Endodermal cell (in vitro differentiated cells): ENCODE data around the gene MGAT3. TPM values are rescaled to one million over a fixed set of nuclear protein-coding genes. Genes with fewer than 3 reads are reported as not detected.

ENCODE experiments used
- DNase-seq: peaks from one replicate; pipeline ENCODE4 v3.0.0-alpha.2; 2017
- H3K27ac ChIP-seq: 2 replicates; pipeline ENCODE4 v1.5.1; 2013; ENCODE audit warnings: mild to moderate bottlenecking, low read depth, low read length, moderate library complexity
- H3K27me3 ChIP-seq: 2 replicates; pipeline ENCODE4 v1.6.1; 2013; ENCODE audit warnings: mild to moderate bottlenecking, low read length, moderate library complexity; ENCODE audit not compliant: insufficient read depth, control insufficient read depth, poor library complexity, severe bottlenecking
- H3K36me3 ChIP-seq: 2 replicates; pipeline ENCODE4 v1.7.0; 2013; ENCODE audit warnings: mild to moderate bottlenecking, low read length, moderate library complexity; ENCODE audit not compliant: control insufficient read depth, insufficient read depth
- H3K4me1 ChIP-seq: one replicate; pipeline ENCODE4 v1.7.0; 2013; ENCODE audit warnings: low read length; ENCODE audit not compliant: control insufficient read depth, insufficient read depth
- H3K4me3 ChIP-seq: 2 replicates; pipeline ENCODE4 v1.5.1; 2013; ENCODE audit warnings: mild to moderate bottlenecking, low read length, moderate library complexity
- H3K9ac ChIP-seq: 2 replicates; pipeline ENCODE4 v1.6.1; 2013; ENCODE audit warnings: mild to moderate bottlenecking, low read length, moderate library complexity; ENCODE audit not compliant: poor library complexity, severe bottlenecking; ENCODE audit errors: extremely low read depth
- H3K9me3 ChIP-seq: 2 replicates; pipeline ENCODE4 v1.6.1; 2013; ENCODE audit warnings: mild to moderate bottlenecking, low read length, moderate library complexity; ENCODE audit not compliant: control insufficient read depth
- H3K27ac Mint-ChIP-seq: 2 replicates; pipeline ENCODE4 v1.8.0; 2020; ENCODE audit warnings: mixed read lengths
- H3K27me3 Mint-ChIP-seq: 2 replicates; pipeline ENCODE4 v1.8.0; 2021; ENCODE audit warnings: mild to moderate bottlenecking, mixed read lengths; ENCODE audit not compliant: insufficient read depth
- H3K36me3 Mint-ChIP-seq: 2 replicates; pipeline ENCODE4 v1.8.0; 2020; ENCODE audit warnings: low read depth, mixed read lengths
- H3K4me1 Mint-ChIP-seq: 2 replicates; pipeline ENCODE4 v1.8.0; 2020; ENCODE audit warnings: mixed read lengths
- H3K4me3 Mint-ChIP-seq: 2 replicates; pipeline ENCODE4 v1.8.0; 2020; ENCODE audit warnings: mild to moderate bottlenecking, moderate library complexity, mixed read lengths
- H3K9me3 Mint-ChIP-seq: 2 replicates; pipeline ENCODE4 v1.8.0; 2020; ENCODE audit warnings: mild to moderate bottlenecking, mixed read lengths
- CTCF ChIP-seq: fragments of 200-600 bp; sonication (generic); conservative IDR thresholded peaks from 2 replicates; pipeline ENCODE4 v1.5.0; 2021; ENCODE audit warnings: antibody characterized with exemption, mild to moderate bottlenecking
- WGBS, 2 experiments: methylation state at CpG; one replicate each; pipeline versions ENCODE4 v1.1.5 to v1.1.7; 2013; ENCODE audit warnings: missing lambda C conversion rate in 2 of 2, mixed read lengths in 1 of 2; ENCODE audit not compliant: insufficient coverage in 1 of 2, insufficient read length in 1 of 2; 5-methylcytosine and 5-hydroxymethylcytosine counted together
- total RNA-seq, 2 donors: library from RNA; stranded (reverse); fragmentation: NEBNext Ultra II Directional in 1 of 2; extraction: Animal tissue kit (Norgen Biotek cat#: 25700) in 1 of 2; gene quantifications; 2 replicates in 1 of 2; 3 replicates in 1 of 2; pipeline ENCODE4 v1.2.1, GENCODE V29; 2021

The MGAT3 gene
- total RNA-seq, 2 donors from 2014 or later = 9.0 to 16.7 TPM

- WGBS, 2 experiments = 41 to 68% methylated on average over 8 to 13 of the region's 13 CpGs
- H3K4me1 Mint-ChIP-seq = peaks cover 35% of the 10 kb centered on the region
- Histone ChIP-seq H3K27me3 (no peaks in the 10 kb centered on the region), H3K9ac (no peak overlapping the region), H3K27ac (no peak overlapping the region), H3K36me3 (no peaks in the 10 kb centered on the region), H3K4me1 (peaks cover 42% of the 10 kb centered on the region), H3K9me3 (no peaks in the 10 kb centered on the region), H3K4me3 (no peak overlapping the region)
- no peak overlapping the region for H3K4me3 Mint-ChIP-seq
- no peak for TF ChIP-seq CTCF
- no peaks in the 10 kb centered on the region for H3K27me3 Mint-ChIP-seq
- H3K36me3 Mint-ChIP-seq = no peaks in the 10 kb centered on the region
- H3K27ac Mint-ChIP-seq = peak overlapping the region; percentile 40
- DNase-seq = no peak
- H3K9me3 Mint-ChIP-seq = no peaks in the 10 kb centered on the region
Observed at GRCh38 chr22:39471381-39472141, 14.7 kb downstream of the MGAT3 start.

- DNase-seq = no peak
- no peaks in the 10 kb centered on the region for H3K9me3 ChIP-seq
- no peak overlapping the region for H3K27ac Mint-ChIP-seq
- H3K4me3 ChIP-seq = no peak overlapping the region
- H3K9ac ChIP-seq = no peak overlapping the region
- H3K36me3 ChIP-seq = no peaks in the 10 kb centered on the region
- H3K27ac ChIP-seq = no peak overlapping the region
- no peaks in the 10 kb centered on the region for H3K27me3 Mint-ChIP-seq
- H3K27me3 ChIP-seq = no peaks in the 10 kb centered on the region
- no peaks in the 10 kb centered on the region for H3K36me3 Mint-ChIP-seq
- H3K4me1 Mint-ChIP-seq = peaks cover 35% of the 10 kb centered on the region
- no peak overlapping the region for H3K4me3 Mint-ChIP-seq
- no peak for TF ChIP-seq CTCF
- 76 to 81% methylated on average over 13 to 19 of the region's 19 CpGs for WGBS, 2 experiments
- peaks cover 42% of the 10 kb centered on the region for H3K4me1 ChIP-seq
- no peaks in the 10 kb centered on the region for H3K9me3 Mint-ChIP-seq
Observed at GRCh38 chr22:39472570-39473556, 16.1 kb downstream of the MGAT3 start.

- Histone ChIP-seq H3K9ac (no peak overlapping the region), H3K27ac (no peak overlapping the region), H3K4me3 (no peak overlapping the region), H3K27me3 (no peaks in the 10 kb centered on the region), H3K4me1 (peaks cover 42% of the 10 kb centered on the region), H3K9me3 (no peaks in the 10 kb centered on the region), H3K36me3 (no peaks in the 10 kb centered on the region)
- H3K27ac Mint-ChIP-seq = no peak overlapping the region
- no peak overlapping the region for H3K4me3 Mint-ChIP-seq
- no peaks in the 10 kb centered on the region for H3K9me3 Mint-ChIP-seq
- H3K27me3 Mint-ChIP-seq = no peaks in the 10 kb centered on the region
- no peak for TF ChIP-seq CTCF
- no peaks in the 10 kb centered on the region for H3K36me3 Mint-ChIP-seq
- H3K4me1 Mint-ChIP-seq = peaks cover 35% of the 10 kb centered on the region
- 97 to 98% methylated on average over 5 of the region's 5 CpGs for WGBS, 2 experiments
- DNase-seq = no peak
Observed at GRCh38 chr22:39473851-39474250, 17.0 kb downstream of the MGAT3 start.
